HepG2 (cell line): ENCODE results near the gene NEK7. TPM values are rescaled to one million over a fixed set of nuclear protein-coding genes. Genes with fewer than 3 reads are reported as not detected.

Source experiments
- ATAC-seq: fragments of 200-7000 bp; cut with Tn5 transposase; 3 replicates; pipeline ENCODE4 v1.9.1; 2020; ENCODE audit warnings: mild to moderate bottlenecking, moderate library complexity
- BruUV-seq: library from RNA; stranded (reverse); fragments of 400-500 nt; replicated peaks from 2 replicates; lab custom pipeline; 2021; lab: Mats Ljungman, UMichigan
- CTCF ChIA-PET: fragments of 300-600 bp; formaldehyde crosslinking; extraction: SDS; loops from one replicate; lab custom pipeline; 2021; ENCODE audit warnings: low total read pairs, inconsistent platforms, low intra/inter-chr PET ratio; lab: Yijun Ruan, JAX
- POLR2A ChIA-PET: fragments of 350-600 bp; sonication (Branson Sonifier 250); formaldehyde crosslinking; loops from one replicate; lab custom pipeline; 2020; ENCODE audit warnings: antibody characterized with exemption, inconsistent platforms; lab: Yijun Ruan, JAX
- DNase-seq: peaks from one replicate; pipeline ENCODE4 v3.0.0-alpha.2; 2015; ENCODE audit warnings: low spot score
- FAIRE-seq: peaks from 3 replicates; lab custom pipeline; 2011; peaks lifted over from hg19 to GRCh38; lab: Jason Lieb, UNC
- H2AFZ ChIP-seq: one replicate; pipeline ENCODE4 v1.6.1; 2011; ENCODE audit warnings: low read length, inconsistent platforms
- H3K27ac ChIP-seq: fragments of 300-600 bp; 3 replicates; pipeline ENCODE4 v1.8.0; 2011; ENCODE audit warnings: mixed run types, mild to moderate bottlenecking, mixed read lengths, low read length, inconsistent platforms; ENCODE audit not compliant: insufficient read depth; ENCODE audit errors: extremely low read length
- H3K27me3 ChIP-seq, 2 experiments: fragments of 200-600 bp in 1 of 2; 2 replicates in 1 of 2; 3 replicates in 1 of 2; pipeline versions ENCODE4 v1.6.0 to v1.8.0; 2011; ENCODE audit warnings: low read length in 2 of 2, mild to moderate bottlenecking in 2 of 2, moderate library complexity in 2 of 2, inconsistent platforms in 1 of 2; ENCODE audit not compliant: insufficient read depth in 2 of 2, control insufficient read depth in 1 of 2
- H3K36me3 ChIP-seq, 2 experiments: fragments of 200-600 bp in 1 of 2; replicated peaks in 1 of 2; 2 replicates in 1 of 2; 3 replicates in 1 of 2; pipeline versions ENCODE4 v1.5.1 to v1.8.0; 2011; ENCODE audit warnings: low read length in 2 of 2, inconsistent platforms in 1 of 2; ENCODE audit not compliant: insufficient read depth in 2 of 2, control insufficient read depth in 1 of 2
- H3K4me1 ChIP-seq: 2 replicates; pipeline ENCODE4 v1.5.1; 2012; ENCODE audit warnings: low read length, inconsistent platforms; ENCODE audit not compliant: insufficient read depth
- H3K4me2 ChIP-seq: 2 replicates; pipeline ENCODE4 v1.6.0; 2011; ENCODE audit warnings: low read depth, low read length, inconsistent platforms
- H3K4me3 ChIP-seq, 3 experiments: fragments of 200-600 bp in 1 of 3; sonication (generic), shearing (Covaris generic) in 1 of 3; replicated peaks in 1 of 3; 2 replicates each; pipeline ENCODE4 v1.5.1; 2011 to 2016; ENCODE audit warnings: low read length in 3 of 3, inconsistent platforms in 2 of 3, low read depth in 2 of 3, mild to moderate bottlenecking in 2 of 3, control low read depth in 1 of 3, mixed read lengths in 1 of 3; ENCODE audit not compliant: insufficient read depth in 1 of 3
- H3K79me2 ChIP-seq: one replicate; pipeline ENCODE4 v1.6.1; 2011; ENCODE audit warnings: low read length, inconsistent platforms; ENCODE audit not compliant: insufficient read depth
- H3K9ac ChIP-seq: 2 replicates; pipeline ENCODE4 v1.6.0; 2011; ENCODE audit warnings: mild to moderate bottlenecking, low read depth, low read length, inconsistent platforms; ENCODE audit not compliant: insufficient read depth
- H3K9me3 ChIP-seq: 2 replicates; pipeline ENCODE4 v1.5.1; 2012; ENCODE audit warnings: mild to moderate bottlenecking, low read length
- H4K20me1 ChIP-seq: 2 replicates; pipeline ENCODE4 v1.6.0; 2011; ENCODE audit warnings: inconsistent platforms, mild to moderate bottlenecking, low read length, moderate library complexity; ENCODE audit not compliant: insufficient read depth
- ARID5B ChIP-seq: IDR thresholded peaks from 2 replicates; pipeline ENCODE4 v1.4.0; 2020; ENCODE audit warnings: mild to moderate bottlenecking, missing genetic modification reagents
- CBX2 ChIP-seq, 2 experiments: fragments of 200-600 bp in 1 of 2; sonication (generic); formaldehyde crosslinking in 1 of 2; IDR thresholded peaks; 2 replicates each; pipeline versions ENCODE4 v1.7.0 to v1.8.1; 2018 to 2022; ENCODE audit warnings: low read depth in 2 of 2, low read length in 1 of 2, mild to moderate bottlenecking in 1 of 2, missing genetic modification reagents in 1 of 2
- POLR2AphosphoS2 ChIP-seq: IDR thresholded peaks from 2 replicates; pipeline ENCODE4 v1.6.1; 2011; ENCODE audit warnings: low read depth, low read length, improper control_type of control experiment
- RERE ChIP-seq: IDR thresholded peaks from 2 replicates; pipeline ENCODE4 v1.6.1; 2016; ENCODE audit warnings: low read depth, missing genetic modification reagents, missing compliant biosample characterization
- RFXANK ChIP-seq: IDR thresholded peaks from 2 replicates; pipeline ENCODE4 v1.6.1; 2016
- ZBTB10 ChIP-seq: sonication (generic); formaldehyde crosslinking; IDR thresholded peaks from 2 replicates; pipeline ENCODE4 v1.4.0; 2020; ENCODE audit warnings: missing genetic modification reagents, borderline replicate concordance
- ZFAT ChIP-seq: sonication (generic); formaldehyde crosslinking; conservative IDR thresholded peaks from 2 replicates; pipeline ENCODE4 v1.8.1; 2023; ENCODE audit warnings: missing genetic modification reagents, inconsistent platforms
- ZNF496 ChIP-seq: sonication (generic); formaldehyde crosslinking; IDR thresholded peaks from 2 replicates; pipeline ENCODE4 v1.8.1; 2023; ENCODE audit warnings: mild to moderate bottlenecking, moderate library complexity, missing genetic modification reagents; ENCODE audit not compliant: insufficient replicate concordance
- ZNF605 ChIP-seq: sonication (generic); formaldehyde crosslinking; IDR thresholded peaks from 2 replicates; pipeline ENCODE4 v1.8.0; 2022; ENCODE audit warnings: mild to moderate bottlenecking, missing genetic modification reagents
- WGBS: methylation state at CpG from one replicate; pipeline ENCODE4 v1.1.6; 2017; ENCODE audit warnings: low lambda C conversion rate; 5-methylcytosine and 5-hydroxymethylcytosine counted together
- in situ Hi-C: cut with HindIII; loops from 2 replicates; pipeline ENCODE4 v1.10.0; 2017; ENCODE audit warnings: low pct_unique_long_range_greater_than_20kb; ENCODE audit not compliant: extremely low pct_ligation_motif_present
- intact Hi-C: fragments of 100-400 bp; cut with micrococcal nuclease; formaldehyde crosslinking; loops from one replicate; pipeline ENCODE4 v1.10.0; 2022; ENCODE audit not compliant: unreplicated experiment
- polyA plus RNA-seq, 8 experiments: library from polyadenylated mRNA; depleted of rRNA in 3 of 8; stranded (reverse) in 7 of 8; unstranded in 1 of 8; fragments of >200 nt; fragmentation: Illumina TruSeq in 4 of 8; extraction: Trizol in 4 of 8; gene quantifications; 2 replicates each; pipeline versions ENCODE4 v1.2.1 to v1.2.3, GENCODE V29; 2011 to 2016; ENCODE audit warnings: low read depth in 4 of 8, missing spikeins in 1 of 8, mixed read lengths in 1 of 8; ENCODE audit not compliant: insufficient read depth in 1 of 8
- total RNA-seq, 5 experiments: library from RNA; depleted of rRNA; stranded (reverse); fragments of >200 nt; fragmentation: Illumina TruSeq; extraction: Trizol; gene quantifications; 2 replicates each; pipeline ENCODE4 v1.2.3, GENCODE V29; 2016; ENCODE audit warnings: low read depth in 1 of 5

Gene NEK7
- total and polyA plus RNA-seq, 2 of the 13 experiments (the other 11 are each of a cell fraction or from before 2014, with no cell fraction given), result 18.1 to 19.2 TPM

- no peak for TF ChIP-seq ARID5B (CRISPR knock-in tag)
Observed at GRCh38 chr1:198212126-198212525, 55.3 kb downstream of the NEK7 start (continued).

GRCh38 chr1:198212675-198213074 lies 55.9 kb downstream of the NEK7 start:
- Histone ChIP-seq H2AFZ (no peak overlapping the region), H3K27ac (no peak overlapping the region), H3K36me3 (peaks cover 3 to 13% of the 10 kb centered on the region in 2 experiments; a peak in 3 of 5 replicates), H3K4me1 (no peaks in the 10 kb centered on the region), H3K9ac (no peak overlapping the region), H3K27me3 (no peaks in the 10 kb centered on the region)
- CTCF ChIA-PET, result no interaction called here
- no TSS peak for BruUV-seq
- ATAC-seq, result no peak
- no peak for TF ChIP-seq CBX2 (IDR thresholded peaks at IDR 0.05; ENCODE audit: low read depth, low read length)
- TF ChIP-seq CBX2 (CRISPR knock-in tag; IDR thresholded peaks at IDR 0.05; ENCODE audit: low read depth), result no peak
- TF ChIP-seq RERE (CRISPR knock-in tag), result no peak
- TF ChIP-seq ZFAT, result no peak
- no peak for TF ChIP-seq POLR2AphosphoS2
- TF ChIP-seq ZNF496 (CRISPR knock-in tag), result no peak
- TF ChIP-seq RFXANK, result no peak
- TF ChIP-seq ZNF605 (CRISPR knock-in tag), result no peak
- TF ChIP-seq ZBTB10, result no peak
- TF ChIP-seq, all 625 proteins: peak for 0
- in situ Hi-C loops, result no loop called here
- DNase-seq, result no peak
- POLR2A ChIA-PET, result no interaction called here
- Histone ChIP-seq H3K4me2 (no peak overlapping the region), H3K4me3 (no peak overlapping the region), H3K9me3 (peaks cover 28% of the 10 kb centered on the region), H3K79me2 (peaks cover 3% of the 10 kb centered on the region), H4K20me1 (no peaks in the 10 kb centered on the region)
- no peak for FAIRE-seq
- intact Hi-C loops, result no loop called here
- 100% methylated on average over 3 of the region's 3 CpGs for WGBS
